Osteoblast (primary cell): ENCODE data around the gene BRF1. TPM values are rescaled to one million over a fixed set of nuclear protein-coding genes. Genes with fewer than 3 reads are reported as not detected.
"Not testable (repeated sequence)": the region's sequence is repeated elsewhere in the genome, so short reads cannot be mapped to it uniquely, and the experiment has no call there.

Experiments
- DNase-seq: peaks from one replicate; pipeline ENCODE4 v3.0.0; 2011; ENCODE audit warnings: low spot score, mixed read lengths; ENCODE audit not compliant: insufficient read length; ENCODE audit errors: missing footprints
- H2AFZ ChIP-seq: 2 replicates; pipeline ENCODE4 v1.6.0; 2011; ENCODE audit warnings: mild to moderate bottlenecking, low read length
- H3K27ac ChIP-seq: 2 replicates; pipeline ENCODE4 v1.5.1; 2011; ENCODE audit warnings: mild to moderate bottlenecking, low read depth, low read length, moderate library complexity
- H3K27me3 ChIP-seq: 2 replicates; pipeline ENCODE4 v1.6.0; 2012; ENCODE audit warnings: mild to moderate bottlenecking, control low read depth, inconsistent platforms, low read length, moderate library complexity; ENCODE audit not compliant: insufficient read depth
- H3K36me3 ChIP-seq: 2 replicates; pipeline ENCODE4 v1.5.1; 2011; ENCODE audit warnings: mild to moderate bottlenecking, low read length, control low read depth, moderate library complexity; ENCODE audit not compliant: insufficient read depth
- H3K4me1 ChIP-seq: 2 replicates; pipeline ENCODE4 v1.5.1; 2011; ENCODE audit warnings: mild to moderate bottlenecking, low read length, control low read depth, moderate library complexity; ENCODE audit not compliant: insufficient read depth
- H3K4me2 ChIP-seq: 2 replicates; pipeline ENCODE4 v1.6.0; 2011; ENCODE audit warnings: mild to moderate bottlenecking, low read length; ENCODE audit not compliant: insufficient read depth
- H3K4me3 ChIP-seq: fragments of 200-600 bp; sonication (generic); 3 replicates; pipeline ENCODE4 v1.5.1; 2012; ENCODE audit warnings: mild to moderate bottlenecking, low read length, inconsistent platforms; ENCODE audit not compliant: insufficient read depth
- H3K79me2 ChIP-seq: 2 replicates; pipeline ENCODE4 v1.6.0; 2012; ENCODE audit warnings: mild to moderate bottlenecking, low read length, control low read depth, inconsistent platforms; ENCODE audit not compliant: insufficient read depth
- H3K9me3 ChIP-seq: 2 replicates; pipeline ENCODE4 v1.5.1; 2011; ENCODE audit warnings: low read depth, low read length, control low read depth
- H4K20me1 ChIP-seq: 2 replicates; pipeline ENCODE4 v1.6.0; 2012; ENCODE audit warnings: mild to moderate bottlenecking, low read length, control low read depth; ENCODE audit not compliant: insufficient read depth
- CTCF ChIP-seq: IDR thresholded peaks from 2 replicates; pipeline ENCODE4 v1.5.1; 2011; ENCODE audit warnings: mild to moderate bottlenecking, low read depth, low read length, moderate library complexity; ENCODE audit errors: extremely low read depth
- total RNA-seq: library from RNA; depleted of rRNA; stranded (reverse); fragments of >200 nt; gene quantifications from 2 replicates; pipeline ENCODE4 v1.2.3, GENCODE V29; 2012

The BRF1 gene
- total RNA-seq, 1 donor = 34.4 TPM

GRCh38 chr14:105292826-105293711 is 7.7 kb downstream of the BRF1 start:
- no peaks in the 10 kb centered on the region for H3K36me3 ChIP-seq
- no peaks in the 10 kb centered on the region for H3K9me3 ChIP-seq
- DNase-seq = peak; percentile 58
- H3K79me2 ChIP-seq = peaks cover 71% of the 10 kb centered on the region
- H3K27me3 ChIP-seq = no peaks in the 10 kb centered on the region
- no peak overlapping the region for H3K4me2 ChIP-seq
- H3K4me1 ChIP-seq = no peaks in the 10 kb centered on the region
- H4K20me1 ChIP-seq = peaks cover 31% of the 10 kb centered on the region
- no peak overlapping the region for H3K27ac ChIP-seq
- TF ChIP-seq CTCF = no peak
- H3K4me3 ChIP-seq = no peak overlapping the region
- H2AFZ ChIP-seq = no peak overlapping the region

- Histone ChIP-seq H3K36me3 (no peaks in the 10 kb centered on the region), H3K27me3 (no peaks in the 10 kb centered on the region), H3K9me3 (no peaks in the 10 kb centered on the region), H3K4me3 (no peak overlapping the region), H2AFZ (no peak overlapping the region), H3K79me2 (peaks cover 67% of the 10 kb centered on the region), H3K4me1 (no peaks in the 10 kb centered on the region), H3K4me2 (no peak overlapping the region), H4K20me1 (peaks cover 37% of the 10 kb centered on the region), H3K27ac (no peak overlapping the region)
- DNase-seq = no peak
- no peak for TF ChIP-seq CTCF
Observed at GRCh38 chr14:105290621-105291346, 10.0 kb downstream of the BRF1 start.

GRCh38 chr14:105288936-105289335 is 11.9 kb downstream of the BRF1 start:
- not testable (repeated sequence) for H3K9me3 ChIP-seq, H3K27ac ChIP-seq, H3K36me3 ChIP-seq, H2AFZ ChIP-seq, H3K27me3 ChIP-seq, H3K4me1 ChIP-seq, H3K4me2 ChIP-seq, H3K4me3 ChIP-seq, DNase-seq
- H3K79me2 ChIP-seq = peaks cover 59% of the 10 kb centered on the region
- H4K20me1 ChIP-seq = peaks cover 34% of the 10 kb centered on the region

GRCh38 chr14:105287249-105288102 is 13.3 kb downstream of the BRF1 start:
- Histone ChIP-seq H2AFZ (no peak overlapping the region), H3K79me2 (peaks cover 52% of the 10 kb centered on the region), H3K9me3 (no peaks in the 10 kb centered on the region), H3K4me3 (no peak overlapping the region), H3K36me3 (no peaks in the 10 kb centered on the region), H3K27me3 (no peaks in the 10 kb centered on the region), H3K27ac (no peak overlapping the region), H4K20me1 (peaks cover 23% of the 10 kb centered on the region), H3K4me2 (no peak overlapping the region), H3K4me1 (no peaks in the 10 kb centered on the region)
- peak; percentile 58 for DNase-seq
- TF ChIP-seq CTCF = no peak
